Activated T-helper 2 cell treated with anti-CD3 and anti-CD28 coated beads, Interferon-gamma antibody, Interleukin-2, Interleukin-4, amounts not matched to agents 10 μg/mL and 5 μg/mL and 100 μg/mL, durations not matched to agents 14 hours and 24 hours and 36 hours (primary cell): ENCODE data around the gene MAZ. TPM values are rescaled to one million over a fixed set of nuclear protein-coding genes. Genes with fewer than 3 reads are reported as not detected.

Experiments used
- DNase-seq: peaks from one replicate; pipeline ENCODE4 v3.0.0; 2021; ENCODE audit warnings: low spot score
- H3K27ac Mint-ChIP-seq: one replicate; pipeline ENCODE4 v1.8.0; 2021; ENCODE audit warnings: mixed read lengths
- H3K27me3 Mint-ChIP-seq: one replicate; pipeline ENCODE4 v1.8.0; 2021; ENCODE audit warnings: low read depth, mixed read lengths
- H3K36me3 Mint-ChIP-seq: one replicate; pipeline ENCODE4 v1.8.0; 2021; ENCODE audit warnings: low read depth, mixed read lengths
- H3K4me1 Mint-ChIP-seq: one replicate; pipeline ENCODE4 v1.8.0; 2021; ENCODE audit warnings: low read depth, mixed read lengths
- H3K4me3 Mint-ChIP-seq: one replicate; pipeline ENCODE4 v1.8.0; 2021; ENCODE audit warnings: low read depth, mild to moderate bottlenecking, moderate library complexity, mixed read lengths
- H3K9me3 Mint-ChIP-seq: one replicate; pipeline ENCODE4 v1.8.0; 2021; ENCODE audit warnings: mixed read lengths
- intact Hi-C: fragments of 100-400 bp; cut with micrococcal nuclease; formaldehyde crosslinking; loops from one replicate; pipeline ENCODE4 v1.15.1; 2023
- total RNA-seq: library from RNA; stranded (reverse); gene quantifications from 2 replicates; pipeline ENCODE4 v1.2.3, GENCODE V29; 2022

MAZ gene
- total RNA-seq, 1 donor from 2014 or later, result 387 TPM

DNA sequence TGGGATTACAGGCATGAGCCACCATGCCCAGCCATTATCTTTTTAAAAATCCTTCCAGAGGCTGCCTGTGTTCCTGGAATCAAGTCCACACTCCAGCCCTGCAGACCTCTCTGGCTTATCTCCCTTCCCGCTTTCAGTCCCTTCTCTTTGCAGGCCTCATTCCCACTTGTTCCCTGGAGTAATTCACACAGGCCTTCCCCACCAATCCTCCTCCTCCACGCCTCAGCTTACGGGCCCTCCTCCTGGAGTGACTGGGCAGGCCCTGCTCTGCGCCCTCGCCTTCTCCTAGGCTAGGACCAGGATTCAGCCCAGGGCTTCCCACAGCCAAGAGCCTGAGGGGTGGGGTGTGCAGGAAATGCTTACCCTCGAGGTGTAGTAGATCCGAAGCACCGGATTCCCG, 53.9 kb downstream of the MAZ start:
- no peak for DNase-seq
- Mint-ChIP-seq H3K4me3 (no peak overlapping the region), H3K4me1 (peaks cover 16% of the 10 kb centered on the region), H3K27me3 (no peaks in the 10 kb centered on the region), H3K27ac (no peak overlapping the region), H3K9me3 (no peaks in the 10 kb centered on the region), H3K36me3 (peaks cover 35% of the 10 kb centered on the region)
- intact Hi-C loops, result loop anchor here (10.0 kb wide), 1 partner anchor 135 kb away; the partner anchor contains the start of genes HIRIP3 and INO80E

Other genes with a start within 250 kb of the MAZ start
- gene SPN, start 143.3 kb upstream of the MAZ start, total RNA-seq, result 254 and 258 TPM in 2 replicates
- 24.1 and 29.0 TPM in 2 replicates for gene QPRT, start 127.3 kb upstream of the MAZ start, total RNA-seq
- gene C16orf54, start 60.5 kb upstream of the MAZ start, total RNA-seq, result 18.0 and 18.5 TPM in 2 replicates
- gene ZG16, start 28.3 kb upstream of the MAZ start, total RNA-seq, result not detected in 2 replicates
- gene KIF22, start 15.8 kb upstream of the MAZ start, total RNA-seq, result 132 and 136 TPM in 2 replicates
- gene PRRT2, start 5.7 kb downstream of the MAZ start, total RNA-seq, result 1.8 and 2.0 TPM in 2 replicates
- gene PAGR1, start 9.6 kb downstream of the MAZ start, total RNA-seq, result 27.6 and 29.5 TPM in 2 replicates
- gene MVP, start 13.9 kb downstream of the MAZ start, total RNA-seq, result 130 and 135 TPM in 2 replicates
- gene CDIPT, start 56.7 kb downstream of the MAZ start, total RNA-seq, result 64.2 and 66.6 TPM in 2 replicates
- 0.11 and 0.55 TPM in 2 replicates for gene SEZ6L2, start 93.0 kb downstream of the MAZ start, total RNA-seq
- 2.1 and 2.2 TPM in 2 replicates for gene ASPHD1, start 94.0 kb downstream of the MAZ start, total RNA-seq
- gene KCTD13, start 119.7 kb downstream of the MAZ start, total RNA-seq, result 39.7 and 47.5 TPM in 2 replicates
- 52.1 and 59.0 TPM in 2 replicates for gene TMEM219, start 155.6 kb downstream of the MAZ start, total RNA-seq
- 36.0 and 36.5 TPM in 2 replicates for gene TAOK2, start 167.3 kb downstream of the MAZ start, total RNA-seq
- gene HIRIP3, start 189.1 kb downstream of the MAZ start, total RNA-seq, result 40.3 and 40.7 TPM in 2 replicates
- 112 and 119 TPM in 2 replicates for gene INO80E, start 189.7 kb downstream of the MAZ start, total RNA-seq
- 0.87 and 1.2 TPM in 2 replicates for gene DOC2A, start 204.5 kb downstream of the MAZ start, total RNA-seq
- gene C16orf92, start 216.7 kb downstream of the MAZ start, total RNA-seq, result not detected in 2 replicates
- gene TLCD3B, start 224.7 kb downstream of the MAZ start, total RNA-seq, result 2.3 and 2.6 TPM in 2 replicates